WTC11 (cell line): ENCODE measurements around the gene C1orf174. TPM values are rescaled to one million over a fixed set of nuclear protein-coding genes. Genes with fewer than 3 reads are reported as not detected.

ENCODE experiments used
- ATAC-seq: fragments of 200-7000 bp; cut with Tn5 transposase; 2 replicates; pipeline ENCODE4 v1.10.0; 2021; ENCODE audit warnings: mild to moderate bottlenecking, moderate library complexity
- CTCF ChIA-PET: fragments of 300-600 bp; sonication (Branson Sonifier 250); formaldehyde crosslinking; loops from one replicate; lab custom pipeline; 2021; ENCODE audit warnings: antibody characterized with exemption; lab: Charles Lee
- POLR2A ChIA-PET: fragments of 350-600 bp; sonication (Branson Sonifier 250); formaldehyde crosslinking; loops from one replicate; lab custom pipeline; 2021; ENCODE audit warnings: antibody characterized with exemption; lab: Charles Lee
- DNase-seq: peaks from one replicate; pipeline ENCODE4 v3.0.0; 2021; ENCODE audit warnings: low spot score
- H3K27ac Mint-ChIP-seq: 2 replicates; pipeline ENCODE4 v1.8.0; 2021; ENCODE audit warnings: mixed read lengths
- H3K27me3 Mint-ChIP-seq: 2 replicates; pipeline ENCODE4 v1.8.0; 2021; ENCODE audit warnings: low read depth, mild to moderate bottlenecking, moderate library complexity, mixed read lengths
- H3K36me3 Mint-ChIP-seq: 2 replicates; pipeline ENCODE4 v1.8.0; 2021; ENCODE audit warnings: mixed read lengths
- H3K4me1 Mint-ChIP-seq: 2 replicates; pipeline ENCODE4 v1.8.0; 2022; ENCODE audit warnings: mixed read lengths
- H3K4me3 Mint-ChIP-seq: 2 replicates; pipeline ENCODE4 v1.8.0; 2021; ENCODE audit warnings: mild to moderate bottlenecking, moderate library complexity, mixed read lengths
- H3K9me3 Mint-ChIP-seq: 2 replicates; pipeline ENCODE4 v1.8.0; 2021; ENCODE audit warnings: mixed read lengths
- CBFB ChIP-seq: sonication (generic); formaldehyde crosslinking; IDR thresholded peaks from 2 replicates; pipeline ENCODE4 v1.8.1; 2022; ENCODE audit warnings: mild to moderate bottlenecking, low read depth, missing genetic modification reagents
- EMX1 ChIP-seq: fragments of 250-450 bp; sonication (Bioruptor Pico); IDR thresholded peaks from 2 replicates; pipeline ENCODE4 v1.8.0; 2021; ENCODE audit warnings: mild to moderate bottlenecking
- FOXJ3 ChIP-seq: sonication (generic); formaldehyde crosslinking; IDR thresholded peaks from 2 replicates; pipeline ENCODE4 v1.9.0; 2021; ENCODE audit warnings: missing genetic modification reagents, mild to moderate bottlenecking, borderline replicate concordance
- HMGA2 ChIP-seq: fragments of 250-450 bp; sonication (Bioruptor Pico); IDR thresholded peaks from 2 replicates; pipeline ENCODE4 v1.4.0; 2021; ENCODE audit warnings: mild to moderate bottlenecking, moderate library complexity
- JAZF1 ChIP-seq: fragments of 250-450 bp; sonication (Bioruptor Pico); IDR thresholded peaks from 2 replicates; pipeline ENCODE4 v1.9.0; 2021; ENCODE audit warnings: moderate library complexity, mild to moderate bottlenecking, inconsistent platforms
- NFE2L1 ChIP-seq: sonication (generic); formaldehyde crosslinking; IDR thresholded peaks from 2 replicates; pipeline ENCODE4 v1.8.1; 2023; ENCODE audit warnings: missing genetic modification reagents
- NR1H2 ChIP-seq: sonication (generic); formaldehyde crosslinking; IDR thresholded peaks from 2 replicates; pipeline ENCODE4 v1.9.0; 2021; ENCODE audit warnings: mild to moderate bottlenecking, moderate library complexity, missing genetic modification reagents
- PRRX2 ChIP-seq: fragments of 250-450 bp; sonication (Bioruptor Pico); IDR thresholded peaks from 2 replicates; pipeline ENCODE4 v1.8.0; 2021; ENCODE audit warnings: mild to moderate bottlenecking
- RELA ChIP-seq: sonication (generic); formaldehyde crosslinking; IDR thresholded peaks from 2 replicates; pipeline ENCODE4 v1.8.1; 2022; ENCODE audit warnings: missing genetic modification reagents, mild to moderate bottlenecking, borderline replicate concordance
- ZNF416 ChIP-seq: fragments of 250-450 bp; sonication (Bioruptor Pico); IDR thresholded peaks from 2 replicates; pipeline ENCODE4 v1.9.0; 2021; ENCODE audit warnings: mild to moderate bottlenecking, inconsistent platforms
- ZNF671 ChIP-seq: fragments of 250-450 bp; sonication (Bioruptor Pico); IDR thresholded peaks from 2 replicates; pipeline ENCODE4 v1.8.0; 2021; ENCODE audit warnings: mild to moderate bottlenecking
- total RNA-seq: library from RNA; stranded (reverse); gene quantifications from 3 replicates; pipeline ENCODE4 v1.2.3, GENCODE V29; 2021
- TF ChIP-seq, protein P1 (sequence below): sonication (generic); formaldehyde crosslinking; IDR thresholded peaks from 2 replicates; pipeline ENCODE4 v1.8.0; 2022; ENCODE audit warnings: mild to moderate bottlenecking, missing genetic modification reagents
- TF ChIP-seq, protein P2 (sequence below): sonication (generic); formaldehyde crosslinking; IDR thresholded peaks from 2 replicates; pipeline ENCODE4 v1.8.1; 2023; ENCODE audit warnings: mild to moderate bottlenecking, missing genetic modification reagents, borderline replicate concordance
- TF ChIP-seq, protein P3 (sequence below): sonication (generic); formaldehyde crosslinking; IDR thresholded peaks from 2 replicates; pipeline ENCODE4 v1.8.1; 2023; ENCODE audit warnings: mild to moderate bottlenecking, missing genetic modification reagents
- TF ChIP-seq, protein P4 (sequence below): sonication (generic); formaldehyde crosslinking; IDR thresholded peaks from 2 replicates; pipeline ENCODE4 v1.8.0; 2023; ENCODE audit warnings: mild to moderate bottlenecking, missing genetic modification reagents
- TF ChIP-seq, protein P5 (sequence below): sonication (generic); formaldehyde crosslinking; IDR thresholded peaks from 2 replicates; pipeline ENCODE4 v1.8.1; 2023; ENCODE audit warnings: mild to moderate bottlenecking, missing genetic modification reagents

C1orf174 gene
- total RNA-seq, 1 experiment from 2014 or later, result 24.2 TPM

DNA sequence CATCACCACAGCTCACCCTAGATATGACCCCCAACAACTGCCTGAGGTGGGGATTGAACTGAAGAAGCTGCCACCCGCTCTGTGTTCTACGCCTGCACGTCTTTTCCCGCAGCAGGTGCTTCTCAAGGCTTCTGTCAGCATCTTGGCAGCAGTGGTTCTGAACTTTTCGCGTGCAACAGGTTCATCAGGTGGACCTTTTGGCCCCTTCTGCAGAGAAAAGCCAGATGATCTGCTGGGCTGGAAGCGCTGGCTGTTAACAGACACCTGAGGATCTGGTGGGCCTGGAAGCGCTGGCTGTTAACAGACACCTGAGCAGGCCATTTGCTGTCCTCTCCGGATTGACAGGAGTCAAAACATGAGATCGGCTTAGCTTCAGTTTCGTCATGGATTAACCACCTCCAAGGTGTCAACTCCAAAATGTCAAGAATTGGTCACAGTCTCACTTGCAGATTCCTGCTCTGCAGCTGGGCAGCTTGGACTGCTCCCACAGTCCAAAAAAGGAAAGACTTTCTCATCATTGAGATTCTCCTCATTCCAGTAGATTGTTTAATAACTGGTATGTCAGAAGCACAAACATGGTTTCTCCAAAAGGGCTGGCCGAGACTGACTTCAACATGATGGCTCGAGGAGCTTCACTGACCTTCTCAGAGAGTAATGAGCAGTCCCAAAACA is 4.7 kb downstream of the C1orf174 start:
- no peaks in the 10 kb centered on the region for H3K27me3 Mint-ChIP-seq

DNA sequence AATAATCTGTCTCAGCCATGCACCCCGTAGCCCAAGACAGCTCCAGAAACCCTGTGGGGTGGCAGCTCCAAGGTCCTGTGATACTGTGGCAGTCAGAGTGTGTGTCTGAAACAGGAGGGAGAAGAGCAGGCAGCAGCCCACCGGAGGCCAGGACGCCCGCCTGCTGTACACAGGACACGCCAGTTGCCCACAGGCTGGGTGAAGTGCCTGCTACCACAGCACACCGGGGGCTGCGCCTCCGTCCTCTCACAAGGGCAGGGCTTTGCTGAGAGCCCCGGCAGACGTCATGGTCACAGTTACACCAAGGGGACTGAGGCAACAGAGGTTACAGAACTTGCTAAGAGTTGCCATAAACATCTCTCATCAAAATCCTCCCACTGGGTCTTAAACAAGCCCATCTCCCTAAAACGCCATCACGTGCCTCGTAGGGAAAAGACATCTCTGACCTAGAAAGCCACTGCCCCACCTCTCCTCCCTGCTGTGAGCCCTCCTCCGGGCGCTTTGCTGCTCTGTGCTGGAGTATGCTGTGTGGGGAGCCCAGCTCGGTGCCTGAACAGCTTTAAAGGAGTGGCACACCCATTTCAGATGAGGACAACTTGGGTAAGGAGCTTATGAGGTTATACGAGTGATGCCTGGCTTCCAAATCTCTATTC is 5.3 kb downstream of the C1orf174 start:
- Mint-ChIP-seq H3K27me3 (no peaks in the 10 kb centered on the region), H3K36me3 (peaks cover 32% of the 10 kb centered on the region), H3K4me1 (peaks cover 12% of the 10 kb centered on the region), H3K9me3 (peaks cover 16% of the 10 kb centered on the region), H3K27ac (no peak overlapping the region), H3K4me3 (no peak overlapping the region)
- ATAC-seq (no peak), DNase-seq (no peak)
- TF ChIP-seq CBFB (CRISPR knock-in tag) (no peak), RELA (CRISPR knock-in tag) (no peak), JAZF1 (CRISPR knock-in tag) (no peak), ZNF671 (CRISPR knock-in tag) (no peak)
- TF ChIP-seq, protein P1, sequence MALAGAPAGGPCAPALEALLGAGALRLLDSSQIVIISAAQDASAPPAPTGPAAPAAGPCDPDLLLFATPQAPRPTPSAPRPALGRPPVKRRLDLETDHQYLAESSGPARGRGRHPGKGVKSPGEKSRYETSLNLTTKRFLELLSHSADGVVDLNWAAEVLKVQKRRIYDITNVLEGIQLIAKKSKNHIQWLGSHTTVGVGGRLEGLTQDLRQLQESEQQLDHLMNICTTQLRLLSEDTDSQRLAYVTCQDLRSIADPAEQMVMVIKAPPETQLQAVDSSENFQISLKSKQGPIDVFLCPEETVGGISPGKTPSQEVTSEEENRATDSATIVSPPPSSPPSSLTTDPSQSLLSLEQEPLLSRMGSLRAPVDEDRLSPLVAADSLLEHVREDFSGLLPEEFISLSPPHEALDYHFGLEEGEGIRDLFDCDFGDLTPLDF (CRISPR knock-in tag), result no peak
- TF ChIP-seq, protein P2, sequence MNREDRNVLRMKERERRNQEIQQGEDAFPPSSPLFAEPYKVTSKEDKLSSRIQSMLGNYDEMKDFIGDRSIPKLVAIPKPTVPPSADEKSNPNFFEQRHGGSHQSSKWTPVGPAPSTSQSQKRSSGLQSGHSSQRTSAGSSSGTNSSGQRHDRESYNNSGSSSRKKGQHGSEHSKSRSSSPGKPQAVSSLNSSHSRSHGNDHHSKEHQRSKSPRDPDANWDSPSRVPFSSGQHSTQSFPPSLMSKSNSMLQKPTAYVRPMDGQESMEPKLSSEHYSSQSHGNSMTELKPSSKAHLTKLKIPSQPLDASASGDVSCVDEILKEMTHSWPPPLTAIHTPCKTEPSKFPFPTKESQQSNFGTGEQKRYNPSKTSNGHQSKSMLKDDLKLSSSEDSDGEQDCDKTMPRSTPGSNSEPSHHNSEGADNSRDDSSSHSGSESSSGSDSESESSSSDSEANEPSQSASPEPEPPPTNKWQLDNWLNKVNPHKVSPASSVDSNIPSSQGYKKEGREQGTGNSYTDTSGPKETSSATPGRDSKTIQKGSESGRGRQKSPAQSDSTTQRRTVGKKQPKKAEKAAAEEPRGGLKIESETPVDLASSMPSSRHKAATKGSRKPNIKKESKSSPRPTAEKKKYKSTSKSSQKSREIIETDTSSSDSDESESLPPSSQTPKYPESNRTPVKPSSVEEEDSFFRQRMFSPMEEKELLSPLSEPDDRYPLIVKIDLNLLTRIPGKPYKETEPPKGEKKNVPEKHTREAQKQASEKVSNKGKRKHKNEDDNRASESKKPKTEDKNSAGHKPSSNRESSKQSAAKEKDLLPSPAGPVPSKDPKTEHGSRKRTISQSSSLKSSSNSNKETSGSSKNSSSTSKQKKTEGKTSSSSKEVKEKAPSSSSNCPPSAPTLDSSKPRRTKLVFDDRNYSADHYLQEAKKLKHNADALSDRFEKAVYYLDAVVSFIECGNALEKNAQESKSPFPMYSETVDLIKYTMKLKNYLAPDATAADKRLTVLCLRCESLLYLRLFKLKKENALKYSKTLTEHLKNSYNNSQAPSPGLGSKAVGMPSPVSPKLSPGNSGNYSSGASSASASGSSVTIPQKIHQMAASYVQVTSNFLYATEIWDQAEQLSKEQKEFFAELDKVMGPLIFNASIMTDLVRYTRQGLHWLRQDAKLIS (CRISPR knock-in tag), result no peak
- TF ChIP-seq, protein P3, sequence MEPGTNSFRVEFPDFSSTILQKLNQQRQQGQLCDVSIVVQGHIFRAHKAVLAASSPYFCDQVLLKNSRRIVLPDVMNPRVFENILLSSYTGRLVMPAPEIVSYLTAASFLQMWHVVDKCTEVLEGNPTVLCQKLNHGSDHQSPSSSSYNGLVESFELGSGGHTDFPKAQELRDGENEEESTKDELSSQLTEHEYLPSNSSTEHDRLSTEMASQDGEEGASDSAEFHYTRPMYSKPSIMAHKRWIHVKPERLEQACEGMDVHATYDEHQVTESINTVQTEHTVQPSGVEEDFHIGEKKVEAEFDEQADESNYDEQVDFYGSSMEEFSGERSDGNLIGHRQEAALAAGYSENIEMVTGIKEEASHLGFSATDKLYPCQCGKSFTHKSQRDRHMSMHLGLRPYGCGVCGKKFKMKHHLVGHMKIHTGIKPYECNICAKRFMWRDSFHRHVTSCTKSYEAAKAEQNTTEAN (CRISPR knock-in tag), result no peak
- TF ChIP-seq, protein P4, sequence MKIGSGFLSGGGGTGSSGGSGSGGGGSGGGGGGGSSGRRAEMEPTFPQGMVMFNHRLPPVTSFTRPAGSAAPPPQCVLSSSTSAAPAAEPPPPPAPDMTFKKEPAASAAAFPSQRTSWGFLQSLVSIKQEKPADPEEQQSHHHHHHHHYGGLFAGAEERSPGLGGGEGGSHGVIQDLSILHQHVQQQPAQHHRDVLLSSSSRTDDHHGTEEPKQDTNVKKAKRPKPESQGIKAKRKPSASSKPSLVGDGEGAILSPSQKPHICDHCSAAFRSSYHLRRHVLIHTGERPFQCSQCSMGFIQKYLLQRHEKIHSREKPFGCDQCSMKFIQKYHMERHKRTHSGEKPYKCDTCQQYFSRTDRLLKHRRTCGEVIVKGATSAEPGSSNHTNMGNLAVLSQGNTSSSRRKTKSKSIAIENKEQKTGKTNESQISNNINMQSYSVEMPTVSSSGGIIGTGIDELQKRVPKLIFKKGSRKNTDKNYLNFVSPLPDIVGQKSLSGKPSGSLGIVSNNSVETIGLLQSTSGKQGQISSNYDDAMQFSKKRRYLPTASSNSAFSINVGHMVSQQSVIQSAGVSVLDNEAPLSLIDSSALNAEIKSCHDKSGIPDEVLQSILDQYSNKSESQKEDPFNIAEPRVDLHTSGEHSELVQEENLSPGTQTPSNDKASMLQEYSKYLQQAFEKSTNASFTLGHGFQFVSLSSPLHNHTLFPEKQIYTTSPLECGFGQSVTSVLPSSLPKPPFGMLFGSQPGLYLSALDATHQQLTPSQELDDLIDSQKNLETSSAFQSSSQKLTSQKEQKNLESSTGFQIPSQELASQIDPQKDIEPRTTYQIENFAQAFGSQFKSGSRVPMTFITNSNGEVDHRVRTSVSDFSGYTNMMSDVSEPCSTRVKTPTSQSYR (CRISPR knock-in tag), result no peak
- ChIA-PET POLR2A (no interaction called here), CTCF (no interaction called here)

More for the DNA sequence above, 4.7 kb downstream of the C1orf174 start:
- H3K36me3 Mint-ChIP-seq, result peaks cover 26% of the 10 kb centered on the region
- DNase-seq, result no peak
- TF ChIP-seq RELA (CRISPR knock-in tag), result no peak
- TF ChIP-seq ZNF416 (CRISPR knock-in tag), result no peak
- peaks cover 12% of the 10 kb centered on the region for H3K4me1 Mint-ChIP-seq
- no peak overlapping the region for H3K4me3 Mint-ChIP-seq
- ATAC-seq, result no peak
- CTCF ChIA-PET, result no interaction called here
- POLR2A ChIA-PET, result no interaction called here
- H3K27ac Mint-ChIP-seq, result no peak overlapping the region
- H3K9me3 Mint-ChIP-seq, result peaks cover 16% of the 10 kb centered on the region

DNA sequence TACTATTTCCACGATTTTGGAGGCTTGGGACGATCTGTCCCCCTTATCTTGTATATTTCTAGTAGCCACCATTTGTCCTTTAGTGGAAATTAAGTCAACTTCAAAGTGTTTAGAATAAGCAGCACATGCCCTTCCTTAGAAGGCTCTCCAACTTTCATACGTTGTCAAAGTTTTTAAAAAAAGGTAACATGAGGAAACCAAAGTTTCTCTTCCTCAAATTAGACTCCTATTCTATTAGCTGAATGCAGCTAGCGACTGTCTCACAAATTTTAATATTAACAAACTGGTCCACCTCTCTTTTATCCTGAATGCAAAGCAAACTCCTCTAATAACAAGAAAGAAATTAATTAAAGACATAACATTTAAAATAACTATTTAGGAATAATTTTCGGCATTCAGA is 6.9 kb downstream of the C1orf174 start:
- CTCF ChIA-PET, result no interaction called here
- Mint-ChIP-seq H3K4me1 (no peaks in the 10 kb centered on the region; the same call in 1 of the 2 replicates), H3K27me3 (no peaks in the 10 kb centered on the region), H3K4me3 (no peak overlapping the region), H3K9me3 (peaks cover 10% of the 10 kb centered on the region), H3K36me3 (peaks cover 37% of the 10 kb centered on the region), H3K27ac (no peak overlapping the region)
- POLR2A ChIA-PET, result no interaction called here
- ATAC-seq, result no peak
- DNase-seq, result no peak
- TF ChIP-seq FOXJ3 (CRISPR knock-in tag) (no peak), NFE2L1 (no peak), HMGA2 (CRISPR knock-in tag) (no peak), NR1H2 (CRISPR knock-in tag) (no peak), PRRX2 (CRISPR knock-in tag) (no peak), EMX1 (CRISPR knock-in tag) (no peak)
- TF ChIP-seq, protein P4 (CRISPR knock-in tag), result no peak
- TF ChIP-seq, protein P5, sequence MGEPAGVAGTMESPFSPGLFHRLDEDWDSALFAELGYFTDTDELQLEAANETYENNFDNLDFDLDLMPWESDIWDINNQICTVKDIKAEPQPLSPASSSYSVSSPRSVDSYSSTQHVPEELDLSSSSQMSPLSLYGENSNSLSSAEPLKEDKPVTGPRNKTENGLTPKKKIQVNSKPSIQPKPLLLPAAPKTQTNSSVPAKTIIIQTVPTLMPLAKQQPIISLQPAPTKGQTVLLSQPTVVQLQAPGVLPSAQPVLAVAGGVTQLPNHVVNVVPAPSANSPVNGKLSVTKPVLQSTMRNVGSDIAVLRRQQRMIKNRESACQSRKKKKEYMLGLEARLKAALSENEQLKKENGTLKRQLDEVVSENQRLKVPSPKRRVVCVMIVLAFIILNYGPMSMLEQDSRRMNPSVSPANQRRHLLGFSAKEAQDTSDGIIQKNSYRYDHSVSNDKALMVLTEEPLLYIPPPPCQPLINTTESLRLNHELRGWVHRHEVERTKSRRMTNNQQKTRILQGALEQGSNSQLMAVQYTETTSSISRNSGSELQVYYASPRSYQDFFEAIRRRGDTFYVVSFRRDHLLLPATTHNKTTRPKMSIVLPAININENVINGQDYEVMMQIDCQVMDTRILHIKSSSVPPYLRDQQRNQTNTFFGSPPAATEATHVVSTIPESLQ, result no peak
